Measurements from ENCODE around the gene SLC10A7. TPM values are rescaled to one million over a fixed set of nuclear protein-coding genes. Genes with fewer than 3 reads are reported as not detected.

SLC10A7 gene
- total and polyA plus RNA-seq, 2 experiments from 2014 or later: 0.81 to 4.3 TPM

- Histone ChIP-seq H3K9me2 (ENCODE audit: insufficient read depth) (no peaks in the 10 kb centered on the region), H3K4me1 (ENCODE audit: insufficient read depth) (no peaks in the 10 kb centered on the region), H3K36me3 (ENCODE audit: insufficient read depth) (no peaks in the 10 kb centered on the region), H2AFZ (no peak overlapping the region), H3K27me3 (ENCODE audit: insufficient read depth) (no peaks in the 10 kb centered on the region), H3K4me3 (no peak overlapping the region), H3K4me2 (no peak overlapping the region), H3F3A (replicated peaks; ENCODE audit: low read depth) (no peaks in the 10 kb centered on the region), H3K27ac (ENCODE audit: low read depth) (no peak overlapping the region), H4K20me1 (replicated peaks; ENCODE audit: insufficient read depth) (no peaks in the 10 kb centered on the region), H3K79me2 (replicated peaks; ENCODE audit: insufficient read depth) (no peaks in the 10 kb centered on the region)
- no peaks in the 10 kb centered on the region for H3K4me1 Mint-ChIP-seq
- no peak overlapping the region for H3K27ac Mint-ChIP-seq
- ATAC-seq (no peak), DNase-seq (ENCODE audit: low spot score) (no peak)
- peaks cover under 1% of the 10 kb centered on the region for H3K27me3 Mint-ChIP-seq (ENCODE audit: insufficient read depth, low read depth, poor library complexity)
- no peaks in the 10 kb centered on the region for H3K9me3 Mint-ChIP-seq
- no peak overlapping the region for H3K4me3 Mint-ChIP-seq
- no peaks in the 10 kb centered on the region for H3K36me3 Mint-ChIP-seq (ENCODE audit: low read depth)
- no peak for TF ChIP-seq REST (IDR thresholded peaks at IDR 0.05; ENCODE audit: unreplicated experiment)
Measured at GRCh38 chr4:146247356-146247755, 274.4 kb downstream of the SLC10A7 start.

- ATAC-seq (no peak), DNase-seq (ENCODE audit: low spot score) (no peak)
- TF ChIP-seq ETS1 (IDR thresholded peaks at IDR 0.05): no peak
- TF ChIP-seq CREB1 (CRISPR knock-in tag; IDR thresholded peaks at IDR 0.05; ENCODE audit: low read depth): no peak
- no peak for TF ChIP-seq ZNF114 (CRISPR knock-in tag; IDR thresholded peaks at IDR 0.05)
- no peak for TF ChIP-seq NANOG (IDR thresholded peaks at IDR 0.05; ENCODE audit: borderline replicate concordance)
- TF ChIP-seq REST (IDR thresholded peaks at IDR 0.05; ENCODE audit: unreplicated experiment): no peak
- TF ChIP-seq EZH2phosphoT487 (IDR thresholded peaks at IDR 0.05; ENCODE audit: unreplicated experiment): no peak
- no peak for TF ChIP-seq ZNF462 (CRISPR knock-in tag; IDR thresholded peaks at IDR 0.05)
- Mint-ChIP-seq H3K9me3 (no peaks in the 10 kb centered on the region), H3K4me3 (no peak overlapping the region), H3K36me3 (ENCODE audit: low read depth) (no peaks in the 10 kb centered on the region), H3K27me3 (ENCODE audit: insufficient read depth, low read depth, poor library complexity) (peaks cover 2% of the 10 kb centered on the region), H3K4me1 (peaks cover 4% of the 10 kb centered on the region), H3K27ac (no peak overlapping the region)
- no peaks in the 10 kb centered on the region for H3K36me3 ChIP-seq (ENCODE audit: insufficient read depth)
- no peaks in the 10 kb centered on the region for H4K20me1 ChIP-seq (replicated peaks; ENCODE audit: insufficient read depth)
- no peaks in the 10 kb centered on the region for H3K4me1 ChIP-seq (ENCODE audit: insufficient read depth)
- no peaks in the 10 kb centered on the region for H3F3A ChIP-seq (replicated peaks; ENCODE audit: low read depth)
- no peaks in the 10 kb centered on the region for H3K79me2 ChIP-seq (replicated peaks; ENCODE audit: insufficient read depth)
- H3K4me2 ChIP-seq: no peak overlapping the region
- no peaks in the 10 kb centered on the region for H3K9me2 ChIP-seq (ENCODE audit: insufficient read depth)
- H3K4me3 ChIP-seq: no peak overlapping the region
- no peak overlapping the region for H3K27ac ChIP-seq (ENCODE audit: low read depth)
- no peak overlapping the region for H2AFZ ChIP-seq
- H3K27me3 ChIP-seq (ENCODE audit: insufficient read depth): no peaks in the 10 kb centered on the region
Measured at GRCh38 chr4:146246381-146246780, 275.4 kb downstream of the SLC10A7 start.

Measured in GM23338 (cell line).